Stimulated activated CD4-positive, alpha-beta T cell treated with anti-CD3 and anti-CD28 coated beads, TNF-alpha, amount 100 ng/mL, for 1 hour (primary cell): ENCODE measurements around the gene MAP2K5.

ENCODE experiments used
- DNase-seq, 3 donors: peaks; one replicate each; pipeline ENCODE4 v3.0.0-alpha.2; 2020; ENCODE audit warnings: low read depth in 3 of 3, low spot score in 1 of 3

The MAP2K5 gene

DNA sequence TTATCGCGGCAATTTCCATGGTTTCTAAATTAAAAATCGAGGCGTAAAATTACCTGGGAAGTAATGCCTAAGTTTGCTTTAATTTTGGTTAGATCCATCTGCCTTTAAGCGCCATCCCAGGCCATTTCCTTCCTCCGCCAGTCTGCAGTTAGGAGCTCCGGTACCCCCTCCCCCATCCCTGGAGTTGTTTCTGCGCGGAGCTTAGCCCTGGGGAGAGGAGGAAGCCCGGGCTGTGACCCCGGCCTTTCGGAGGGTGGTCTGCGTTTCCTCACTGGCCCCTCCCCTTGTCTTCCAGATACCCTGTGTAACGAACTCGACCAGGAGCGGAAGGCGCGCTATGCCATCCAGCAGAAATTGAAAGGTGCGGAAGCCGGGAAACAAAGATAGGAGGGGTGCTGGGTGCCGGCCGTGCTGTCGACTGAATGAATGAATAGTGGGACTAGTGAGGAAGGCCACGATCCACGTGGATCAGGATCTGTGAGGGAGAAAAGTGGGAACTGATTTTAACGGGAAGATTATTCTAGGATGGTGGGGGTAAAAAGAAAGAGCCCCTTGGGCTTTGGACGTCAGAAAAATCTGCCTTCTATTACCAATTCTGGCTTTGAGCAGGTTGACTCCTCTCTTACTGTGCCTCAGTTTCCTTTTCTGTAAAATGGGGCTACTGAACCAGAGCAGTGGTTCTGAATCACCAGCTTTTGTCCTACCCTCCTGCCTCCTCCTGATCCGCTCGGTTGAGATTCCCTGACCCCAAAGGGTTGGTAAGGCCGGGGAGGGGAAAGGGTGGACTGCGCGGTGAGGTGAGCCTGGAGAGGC, 290.6 kb downstream of the MAP2K5 start:
- DNase-seq: no peak

DNA sequence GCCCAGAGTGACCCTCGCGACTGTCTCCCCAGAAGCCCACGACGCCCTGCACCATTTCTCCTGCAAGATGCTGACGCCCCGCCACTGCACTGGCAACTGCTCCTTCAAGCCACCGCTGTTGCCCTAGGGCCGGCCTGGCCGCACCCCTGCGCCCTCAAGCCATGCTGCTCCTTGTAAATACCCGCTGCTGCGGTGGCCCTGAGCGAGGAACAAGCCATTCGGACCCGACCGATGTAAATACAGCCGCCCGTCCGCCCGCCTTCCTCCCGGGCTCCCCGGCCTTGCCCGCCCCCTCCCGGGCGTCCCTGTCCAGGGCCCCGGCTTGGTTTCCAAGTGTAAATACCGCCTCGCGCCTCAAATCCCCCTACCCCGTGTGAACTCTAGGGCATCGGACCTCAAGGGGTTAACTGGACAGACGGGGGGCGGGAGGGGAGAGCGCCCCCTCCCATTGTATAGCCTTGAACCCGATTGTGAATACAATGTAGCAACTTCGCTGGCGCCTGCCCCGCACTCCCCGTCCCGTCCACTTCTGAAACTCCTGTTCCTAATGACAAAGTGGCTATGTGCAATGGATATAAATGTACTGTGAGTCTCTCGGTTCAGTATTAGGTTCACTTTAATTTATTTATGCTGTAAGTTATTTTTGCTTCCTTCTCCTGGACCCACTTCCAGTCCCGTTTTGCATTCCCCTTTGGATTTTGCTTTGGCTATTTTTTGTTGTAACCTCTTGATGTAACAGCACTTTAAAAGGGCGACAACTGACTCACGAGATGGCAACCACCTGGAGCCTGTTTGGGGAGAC, 291.4 kb downstream of the MAP2K5 start:
- DNase-seq: no peak

GRCh38 chr15:67834581-67835296, 292.2 kb downstream of the MAP2K5 start:
- no peak for DNase-seq

DNA sequence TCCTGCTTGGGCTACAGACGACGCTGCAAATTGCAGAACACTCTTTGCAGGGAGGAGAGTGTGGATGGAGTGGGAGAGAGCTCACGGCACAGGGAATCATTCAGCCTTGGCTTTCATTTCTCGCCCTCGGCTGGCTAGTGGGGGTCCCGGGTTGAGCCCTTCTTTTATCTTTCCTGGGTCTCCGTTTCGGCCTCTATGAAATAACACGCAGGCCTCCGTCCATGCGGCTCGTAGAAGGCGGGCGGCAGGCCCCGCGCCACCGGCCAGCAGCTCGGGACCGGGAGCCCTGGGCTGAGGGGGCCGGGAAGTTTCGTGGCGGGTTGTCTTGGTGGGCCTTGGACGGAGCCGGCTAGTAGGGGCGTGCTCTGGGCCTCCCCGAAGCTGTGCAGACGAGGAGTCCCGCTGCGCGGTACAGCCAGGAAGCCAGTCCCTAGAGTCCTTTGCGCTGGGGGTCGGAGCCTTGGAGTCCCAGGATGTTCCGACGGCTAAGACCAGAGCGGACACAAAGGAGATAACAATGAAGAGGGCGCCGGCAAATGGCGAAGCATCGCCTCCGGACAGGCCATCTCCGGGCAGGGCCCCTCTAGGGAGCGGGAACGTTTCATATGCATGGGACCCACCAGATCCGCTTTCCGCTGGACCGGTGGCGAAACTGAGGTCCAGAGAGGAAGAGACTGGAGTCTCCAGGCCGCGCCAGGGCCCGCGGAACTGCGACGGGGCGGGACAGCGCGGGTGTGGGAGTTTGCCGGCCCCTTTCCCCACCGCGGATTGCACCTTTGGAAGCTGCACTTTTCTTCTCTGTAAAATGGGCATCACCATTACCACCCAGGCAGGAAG, 293.0 kb downstream of the MAP2K5 start:
- no peak for DNase-seq

- no peak for DNase-seq
Measured at GRCh38 chr15:67836134-67836455, 293.6 kb downstream of the MAP2K5 start.

DNA sequence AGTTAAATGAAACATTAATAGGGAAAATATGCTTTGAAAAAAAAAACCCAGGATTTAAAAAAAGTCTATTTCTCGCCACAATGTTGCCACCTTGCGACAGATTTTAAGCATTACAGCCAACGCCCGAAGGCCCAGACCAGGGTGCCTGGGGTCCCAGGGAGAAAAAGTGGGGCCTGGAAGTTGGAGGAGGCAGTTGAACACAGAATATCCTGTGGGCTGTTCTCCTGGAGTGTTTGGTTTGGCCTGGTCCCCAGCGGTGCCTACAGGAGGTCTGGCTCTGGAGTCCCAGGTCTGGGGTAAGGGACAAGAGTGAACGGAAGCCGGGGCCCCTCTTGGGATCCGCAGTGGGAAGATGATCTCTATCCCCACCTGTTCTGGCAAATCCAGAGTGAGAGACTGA, 294.0 kb downstream of the MAP2K5 start:
- peak in 1 of 3 donors; percentile 34 for DNase-seq

DNA sequence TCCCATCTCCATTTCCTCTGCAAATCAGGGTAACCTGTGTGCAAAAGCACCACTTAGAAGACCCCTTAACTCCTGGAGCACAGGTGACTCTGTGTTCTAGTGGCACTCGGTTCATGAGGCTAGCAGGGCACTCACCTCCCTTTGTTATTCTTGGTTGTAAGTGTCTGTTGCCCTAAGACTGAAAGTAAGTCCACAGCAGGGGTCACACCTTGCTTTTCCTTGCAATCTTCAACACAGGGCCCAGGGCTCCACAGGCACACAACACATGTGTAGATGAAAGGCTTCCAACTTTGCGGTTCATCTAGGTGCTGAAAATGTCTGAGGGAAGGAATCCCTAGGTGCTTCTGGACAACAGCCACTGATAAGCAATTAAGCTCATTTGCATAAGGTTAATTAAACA, 294.5 kb downstream of the MAP2K5 start:
- no peak for DNase-seq

DNA sequence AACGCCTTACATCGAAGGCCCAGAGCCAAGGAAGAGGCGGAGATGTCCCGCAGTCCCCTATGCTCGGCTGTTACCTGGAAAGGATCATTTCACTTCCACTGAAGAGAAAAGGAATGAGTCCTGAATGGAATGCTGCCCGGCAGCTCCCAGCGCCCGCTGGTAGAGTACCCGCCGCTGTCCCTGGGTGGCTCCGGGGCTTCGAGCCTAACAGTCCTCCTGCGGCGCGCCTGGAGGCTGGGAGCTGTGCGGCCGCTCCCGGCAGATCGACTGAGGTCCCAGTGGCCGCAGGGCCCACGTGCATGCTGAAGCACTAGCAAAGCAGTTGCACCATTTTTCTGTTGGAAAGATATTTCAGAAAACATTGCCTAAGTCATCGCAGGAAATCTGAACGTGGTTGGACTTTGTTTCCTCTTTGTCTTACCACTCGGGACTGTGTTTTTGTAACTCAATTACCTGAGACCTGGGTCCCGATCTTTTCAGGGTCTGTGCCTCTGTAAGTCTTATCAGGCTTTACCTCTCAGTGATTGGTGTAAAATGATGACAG, 296.4 kb downstream of the MAP2K5 start:
- DNase-seq: no peak

GRCh38 chr15:67839499-67839928, 297.0 kb downstream of the MAP2K5 start:
- no peak for DNase-seq

DNA sequence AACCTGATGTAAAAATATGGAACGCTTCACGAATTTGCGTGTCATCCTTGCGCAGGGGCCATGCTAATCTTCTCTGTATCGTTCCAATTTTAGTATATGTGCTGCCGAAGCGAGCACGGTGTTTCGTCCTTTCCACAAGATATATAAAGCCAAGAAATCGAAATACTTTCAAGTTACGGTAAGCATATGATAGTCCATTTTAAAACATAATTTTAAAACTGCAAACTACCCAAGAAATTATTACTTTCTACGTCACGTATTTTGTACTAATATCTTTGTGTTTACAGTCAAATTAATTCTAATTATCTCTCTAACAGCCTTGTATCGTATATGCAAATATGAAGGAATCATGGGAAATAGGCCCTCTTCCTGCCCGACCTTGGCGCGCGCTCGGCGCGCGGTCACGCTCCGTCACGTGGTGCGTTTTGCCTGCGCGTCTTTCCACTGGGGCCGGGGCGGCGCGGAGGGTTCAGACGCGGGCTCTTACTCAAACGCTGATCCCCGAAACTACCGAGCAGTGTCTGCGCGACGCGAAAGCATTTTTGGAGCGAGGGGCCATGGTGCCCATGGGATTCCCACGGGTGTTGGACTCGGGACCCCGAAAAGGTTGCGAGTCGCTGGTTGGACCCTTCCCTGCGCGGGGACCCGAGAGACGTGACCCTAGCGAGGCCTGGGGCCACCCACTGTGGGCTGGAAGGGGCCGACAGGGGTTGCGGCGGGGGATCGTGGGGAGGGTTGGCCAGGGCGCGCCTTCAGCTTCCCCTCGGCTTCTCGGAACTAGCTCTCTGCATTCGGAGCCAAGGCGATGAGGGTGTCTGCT, 297.6 kb downstream of the MAP2K5 start, which contains the start of gene RNU6-1:
Gene RNU6-1 (minus strand): TSS at position 117 of the 820 bp plus-strand sequence.
- DNase-seq: peak; percentile 89 to 92 (median 90)

- DNase-seq: no peak
Measured at GRCh38 chr15:67840749-67841512, 298.4 kb downstream of the MAP2K5 start.

DNA sequence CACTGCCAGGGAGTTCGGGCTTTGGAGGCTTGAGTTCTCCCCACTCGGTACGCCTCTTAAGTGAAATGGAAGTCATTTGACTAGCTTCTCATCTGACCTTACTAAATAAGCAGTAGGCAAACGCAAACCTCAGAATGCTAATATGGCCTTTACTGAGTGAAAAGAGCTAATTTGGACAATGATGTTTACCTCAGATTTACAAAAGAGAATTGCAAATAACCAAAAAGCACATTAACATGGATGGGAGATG, 298.9 kb downstream of the MAP2K5 start:
- no peak for DNase-seq

DNA sequence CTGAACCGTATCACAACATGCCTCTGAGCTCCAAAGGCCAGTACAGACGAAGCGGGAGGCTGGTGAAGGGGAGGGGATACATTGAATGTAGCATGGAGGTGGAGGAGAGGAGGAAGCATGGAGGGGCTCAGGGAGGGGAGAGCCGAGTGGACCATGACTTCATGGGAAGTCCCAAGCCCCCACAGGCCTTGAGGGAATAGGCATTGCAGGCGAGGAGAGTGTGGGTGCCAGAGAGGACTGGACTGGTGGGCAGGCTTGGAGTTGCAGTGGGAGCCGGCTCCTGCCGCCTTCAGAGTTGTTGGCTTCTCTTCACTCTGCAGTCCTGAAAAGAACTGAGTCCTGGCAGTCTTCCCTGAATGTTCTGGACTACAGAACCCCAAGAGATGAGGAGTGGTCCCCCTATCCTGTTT, 300.6 kb downstream of the MAP2K5 start:
- DNase-seq: no peak

- DNase-seq: no peak
Measured at GRCh38 chr15:67843571-67844387, 301.3 kb downstream of the MAP2K5 start.

DNA sequence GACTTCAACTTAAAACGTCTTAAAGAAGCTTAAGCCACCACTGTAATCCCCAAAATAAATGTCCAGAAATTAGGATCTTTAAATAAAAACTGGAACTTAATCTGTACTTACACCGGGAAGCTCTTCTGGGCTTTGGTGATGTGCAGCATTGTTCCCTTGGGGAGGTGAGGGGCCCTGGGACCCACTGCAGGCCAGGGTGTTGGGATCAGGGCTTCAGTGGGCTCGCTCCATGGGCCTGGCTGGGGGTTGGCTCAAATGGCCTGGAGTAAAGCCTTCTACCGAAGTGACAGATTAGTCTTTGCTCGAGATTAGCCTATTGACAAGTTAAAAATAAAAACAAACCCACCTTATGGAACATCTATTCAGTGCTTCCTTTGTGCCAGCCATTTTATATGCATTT, 303.5 kb downstream of the MAP2K5 start:
- DNase-seq: no peak

DNA sequence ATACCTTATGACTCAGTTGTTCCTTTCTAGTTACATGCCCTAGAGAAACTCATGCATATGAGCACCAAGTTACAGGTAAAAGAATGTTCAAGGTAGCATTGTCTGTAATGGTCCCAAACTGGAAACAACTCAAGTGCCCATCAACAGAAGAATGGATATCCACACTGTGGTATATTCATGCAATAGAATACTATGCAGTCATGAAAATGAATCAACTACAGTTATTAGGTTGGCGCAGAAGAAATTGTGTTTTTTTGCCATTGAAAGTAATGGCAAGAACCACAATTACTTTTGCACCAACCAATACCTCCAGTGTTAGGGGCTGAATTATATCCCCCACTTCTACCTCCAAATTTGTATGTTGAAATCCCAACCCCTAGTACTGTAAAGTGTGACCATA, 307.0 kb downstream of the MAP2K5 start:
- DNase-seq: no peak

GRCh38 chr15:67850336-67850735, 307.8 kb downstream of the MAP2K5 start:
- no peak for DNase-seq

DNA sequence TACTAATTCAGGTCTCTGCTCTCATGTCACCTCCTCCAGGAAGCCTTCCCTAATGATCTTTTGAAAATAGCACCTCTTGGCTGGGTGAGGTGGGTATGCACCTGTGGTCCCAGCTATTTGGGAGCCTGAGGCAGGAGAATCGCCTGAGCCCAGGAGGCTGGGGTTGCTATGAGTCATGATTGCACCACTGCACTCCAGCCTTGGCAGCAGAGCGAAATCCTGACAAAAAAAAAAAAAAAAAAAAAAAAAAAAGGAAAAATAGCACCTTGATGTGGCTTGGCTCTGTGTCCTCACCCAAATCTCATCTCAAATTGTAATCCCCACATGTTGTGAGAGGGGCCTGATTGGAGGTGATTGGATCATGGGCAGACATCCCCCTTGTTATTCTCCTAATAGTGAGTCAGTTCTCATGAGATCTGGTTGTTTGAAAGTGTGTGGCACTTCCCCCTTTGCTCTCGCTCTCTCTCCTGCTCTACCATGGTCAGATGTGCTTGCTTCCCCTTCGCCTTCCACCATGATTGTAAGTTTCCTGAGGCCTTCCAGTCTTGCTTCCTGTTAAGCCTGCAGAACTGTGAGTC, 308.6 kb downstream of the MAP2K5 start:
- DNase-seq: no peak
